Sigmoid colon (tissue), 3 donors: ENCODE measurements around the gene LYRM4.

Experiments used
- POLR2A ChIP-seq, 2 donors: fragments of 450-650 bp; IDR thresholded peaks; one replicate each; pipeline ENCODE4 v1.6.1; 2016; ENCODE audit warnings: antibody characterized with exemption in 2 of 2, mild to moderate bottlenecking in 2 of 2, moderate library complexity in 2 of 2
- TF ChIP-seq, protein P1 (sequence below), 4 experiments: fragments of 450-650 bp in 3 of 4; fragments of 200-600 bp in 1 of 4; IDR thresholded peaks; one replicate each; pipeline ENCODE4 v1.5.1; 2016 to 2019; ENCODE audit warnings: antibody characterized with exemption in 4 of 4, mild to moderate bottlenecking in 3 of 4, moderate library complexity in 2 of 4

DNA sequence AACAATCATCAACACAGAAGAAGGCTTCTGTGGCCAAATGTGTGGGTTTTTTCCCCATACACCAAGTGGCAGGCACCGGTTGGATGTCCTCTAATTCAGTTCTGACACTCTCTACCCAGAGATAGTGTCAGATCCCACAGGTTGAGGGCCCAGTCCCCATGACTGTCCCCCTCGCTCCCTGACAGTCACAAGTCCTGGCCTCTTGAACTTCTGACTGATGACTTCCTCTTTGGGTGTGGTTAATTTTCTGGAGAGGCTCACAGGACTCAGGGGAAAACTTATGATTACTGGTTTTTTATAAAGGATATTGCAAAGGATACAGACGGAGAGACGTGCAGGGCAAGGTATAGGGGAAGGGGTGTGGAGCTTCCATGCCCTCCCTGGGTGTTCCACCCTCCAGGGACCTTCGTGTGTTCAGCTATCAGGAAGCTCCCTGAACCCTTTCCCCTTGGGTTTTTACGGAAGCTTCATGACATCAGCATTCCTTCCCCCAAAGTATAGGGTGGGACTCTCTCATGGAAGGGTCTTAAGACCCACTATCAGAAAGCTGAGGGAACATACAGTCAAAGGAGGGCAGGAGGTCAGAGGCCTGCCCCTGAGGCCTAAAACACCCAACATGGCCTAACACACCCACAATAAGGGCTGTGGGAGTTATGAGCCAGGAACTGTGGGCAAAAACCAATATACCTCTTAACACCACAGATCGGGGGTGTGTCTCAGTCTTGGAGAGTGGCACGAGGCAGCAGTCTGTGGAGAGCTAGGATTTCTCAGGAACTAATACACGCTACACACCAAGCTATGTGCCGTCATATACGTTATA, 33.9 kb upstream of the LYRM4 start:
- no peak for TF ChIP-seq POLR2A (IDR thresholded peaks at IDR 0.05)
- TF ChIP-seq, protein P1, sequence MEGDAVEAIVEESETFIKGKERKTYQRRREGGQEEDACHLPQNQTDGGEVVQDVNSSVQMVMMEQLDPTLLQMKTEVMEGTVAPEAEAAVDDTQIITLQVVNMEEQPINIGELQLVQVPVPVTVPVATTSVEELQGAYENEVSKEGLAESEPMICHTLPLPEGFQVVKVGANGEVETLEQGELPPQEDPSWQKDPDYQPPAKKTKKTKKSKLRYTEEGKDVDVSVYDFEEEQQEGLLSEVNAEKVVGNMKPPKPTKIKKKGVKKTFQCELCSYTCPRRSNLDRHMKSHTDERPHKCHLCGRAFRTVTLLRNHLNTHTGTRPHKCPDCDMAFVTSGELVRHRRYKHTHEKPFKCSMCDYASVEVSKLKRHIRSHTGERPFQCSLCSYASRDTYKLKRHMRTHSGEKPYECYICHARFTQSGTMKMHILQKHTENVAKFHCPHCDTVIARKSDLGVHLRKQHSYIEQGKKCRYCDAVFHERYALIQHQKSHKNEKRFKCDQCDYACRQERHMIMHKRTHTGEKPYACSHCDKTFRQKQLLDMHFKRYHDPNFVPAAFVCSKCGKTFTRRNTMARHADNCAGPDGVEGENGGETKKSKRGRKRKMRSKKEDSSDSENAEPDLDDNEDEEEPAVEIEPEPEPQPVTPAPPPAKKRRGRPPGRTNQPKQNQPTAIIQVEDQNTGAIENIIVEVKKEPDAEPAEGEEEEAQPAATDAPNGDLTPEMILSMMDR (IDR thresholded peaks at IDR 0.05) = no peak
